ENCODE data around the gene TEX2.
"Not testable (repeated sequence)": the region's sequence is repeated elsewhere in the genome, so short reads cannot be mapped to it uniquely, and the experiment has no call there.

Gene TEX2

DNA sequence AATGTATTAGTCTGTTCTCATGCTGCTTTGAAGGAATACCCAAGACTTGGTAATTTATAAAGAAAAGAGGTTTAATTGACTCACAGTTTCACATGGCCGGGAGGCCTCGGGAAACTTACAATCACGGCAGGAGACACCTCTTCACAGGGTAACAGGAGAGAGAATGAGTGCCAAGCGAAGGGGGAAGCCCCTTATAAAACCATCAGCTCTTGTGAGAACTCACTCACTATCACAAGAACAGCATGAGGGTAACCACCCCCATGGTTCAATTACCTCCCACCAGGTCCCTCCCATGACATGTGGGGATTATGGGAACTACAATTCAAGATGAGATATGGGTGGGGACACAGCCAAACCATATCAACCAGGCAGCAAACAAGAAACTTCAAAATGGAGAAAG, 24.6 kb downstream of the TEX2 start:
- DNase-seq = not testable (repeated sequence)

DNA sequence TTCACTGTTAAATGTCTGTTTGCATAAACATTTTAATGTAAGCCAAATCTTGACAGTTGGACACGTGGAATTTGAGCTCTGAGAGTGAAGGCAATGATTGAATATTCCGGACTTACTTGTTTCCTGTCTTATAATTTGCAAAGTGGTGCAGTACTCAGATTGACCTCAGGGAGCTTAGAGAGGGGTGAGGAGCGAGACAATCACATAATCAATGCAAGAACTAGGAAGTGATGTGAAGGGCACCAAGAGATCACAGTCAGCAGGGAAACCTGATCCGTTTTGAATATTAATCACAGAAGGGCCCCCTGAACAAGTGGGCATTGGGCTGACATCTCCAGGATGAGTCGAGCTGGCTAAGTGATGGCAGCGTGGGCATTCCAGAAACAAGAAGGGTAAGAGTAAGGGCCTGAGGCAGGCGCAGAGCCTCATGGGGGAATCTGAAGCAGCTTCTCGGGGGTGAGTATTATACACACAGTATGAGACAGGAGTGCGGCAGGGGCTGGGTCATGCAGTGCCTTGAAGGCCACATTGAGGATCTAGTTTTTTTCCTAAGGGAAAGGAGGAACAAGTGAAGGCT, 26.1 kb downstream of the TEX2 start:
- DNase-seq = no peak

DNA sequence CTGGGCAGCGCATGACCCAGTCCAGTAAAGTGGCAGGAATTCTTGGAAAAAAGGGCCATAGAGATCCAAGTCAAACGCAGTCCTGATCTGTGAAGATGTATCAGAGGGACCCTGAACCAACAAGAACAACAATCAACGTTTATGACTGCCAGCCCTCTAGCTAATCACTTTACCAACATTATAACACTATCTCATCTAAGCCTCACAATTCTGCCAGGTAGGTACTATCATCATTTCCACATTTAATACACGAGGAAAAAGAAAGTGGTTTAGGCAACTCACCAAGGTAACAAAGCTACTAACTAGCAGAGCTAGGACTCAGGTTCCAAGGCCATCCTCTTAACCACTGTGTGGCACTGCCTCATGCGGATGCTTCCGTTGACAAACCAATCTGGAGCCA, 28.1 kb downstream of the TEX2 start:
- no peak for DNase-seq

DNA sequence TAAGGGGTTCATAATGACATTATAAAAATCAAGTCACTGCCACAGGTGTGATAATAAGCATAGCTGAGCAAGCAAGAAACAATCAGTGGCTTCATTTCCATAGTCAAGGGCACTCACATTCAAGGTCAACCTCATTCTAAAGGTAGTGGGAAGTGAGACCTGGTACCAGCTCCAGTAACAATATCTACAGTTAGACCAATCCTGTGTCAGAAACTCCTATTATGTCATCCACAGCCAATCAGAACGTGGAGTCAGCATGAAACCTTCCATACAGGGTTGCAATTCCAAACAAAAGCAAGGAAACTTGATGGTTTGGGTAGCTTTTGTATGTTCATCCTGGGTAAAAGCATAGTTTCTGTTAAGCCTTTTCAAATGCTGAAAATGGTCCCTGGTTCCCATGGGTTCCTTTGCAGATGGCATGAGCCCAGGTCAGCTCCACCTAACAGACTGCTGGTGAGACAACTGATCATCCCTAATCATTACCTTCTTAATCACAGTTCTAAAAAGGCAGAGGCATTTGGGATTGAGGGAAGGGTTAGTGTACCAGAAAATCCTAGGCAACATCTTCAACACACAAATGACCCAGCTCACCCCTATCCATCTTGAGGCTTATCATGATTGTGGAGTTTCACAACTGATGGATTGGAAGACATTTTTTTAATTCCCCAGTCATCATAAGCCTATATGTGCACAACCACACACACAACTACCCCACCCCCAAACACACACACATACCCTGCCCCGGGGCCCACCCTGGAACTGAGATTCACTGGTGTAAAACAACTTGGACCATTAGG, 30.4 kb downstream of the TEX2 start:
- no peak for DNase-seq

DNA sequence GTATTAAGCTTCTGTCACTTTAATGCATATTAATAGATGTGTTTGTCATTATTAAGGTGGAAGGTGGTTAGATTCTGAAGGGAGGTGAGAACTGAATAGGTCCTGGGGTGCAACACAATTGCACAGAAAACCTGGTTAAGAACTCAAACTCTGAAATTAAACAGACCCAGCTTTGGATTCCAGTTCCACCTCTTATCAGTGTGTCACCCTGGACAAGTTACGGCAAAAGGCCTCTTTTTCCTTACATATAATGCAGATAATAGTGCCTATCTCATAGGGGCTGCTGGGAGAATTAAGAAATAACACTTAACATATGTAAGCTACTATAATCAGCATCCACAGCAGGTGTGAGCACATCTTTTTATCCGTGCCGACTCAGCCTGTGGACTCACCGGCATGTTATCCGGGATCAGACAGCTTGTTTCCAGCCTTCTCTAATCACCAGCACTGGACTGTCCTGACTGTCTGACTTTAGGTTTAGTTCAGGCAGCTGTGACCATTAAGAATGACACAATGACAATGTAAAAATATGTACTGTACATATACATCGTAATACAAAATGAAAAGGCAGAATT, 31.4 kb downstream of the TEX2 start:
- no peak for DNase-seq

DNA sequence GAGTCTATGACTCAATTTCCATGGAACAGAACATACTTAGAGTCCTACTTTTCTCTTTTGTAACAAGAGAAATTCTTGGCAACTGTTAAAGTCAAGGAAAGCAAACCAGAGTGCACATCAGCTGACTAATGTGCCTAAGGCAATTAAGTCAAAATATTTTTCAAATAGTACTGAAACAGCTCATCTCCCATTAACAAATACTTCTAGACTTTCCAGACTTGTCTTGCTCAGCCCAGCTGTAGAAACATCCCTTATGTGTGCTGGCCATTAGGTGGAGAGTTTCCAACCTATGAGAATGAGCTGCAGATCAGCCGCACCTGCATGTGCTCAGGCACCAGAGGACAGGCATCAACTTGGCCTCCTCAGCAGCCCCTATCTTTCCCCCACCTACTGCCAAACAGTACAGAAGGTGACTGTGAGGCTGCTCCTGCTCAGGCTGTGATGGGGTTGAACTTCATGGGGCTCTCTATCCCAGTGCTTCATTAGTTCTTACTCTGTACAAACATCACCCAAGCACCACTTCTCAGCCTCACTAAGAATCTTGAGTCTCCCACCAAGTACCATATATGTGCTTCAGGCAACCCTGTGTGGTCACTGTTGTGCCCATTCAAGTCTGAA, 32.2 kb downstream of the TEX2 start:
- no peak for DNase-seq

DNA sequence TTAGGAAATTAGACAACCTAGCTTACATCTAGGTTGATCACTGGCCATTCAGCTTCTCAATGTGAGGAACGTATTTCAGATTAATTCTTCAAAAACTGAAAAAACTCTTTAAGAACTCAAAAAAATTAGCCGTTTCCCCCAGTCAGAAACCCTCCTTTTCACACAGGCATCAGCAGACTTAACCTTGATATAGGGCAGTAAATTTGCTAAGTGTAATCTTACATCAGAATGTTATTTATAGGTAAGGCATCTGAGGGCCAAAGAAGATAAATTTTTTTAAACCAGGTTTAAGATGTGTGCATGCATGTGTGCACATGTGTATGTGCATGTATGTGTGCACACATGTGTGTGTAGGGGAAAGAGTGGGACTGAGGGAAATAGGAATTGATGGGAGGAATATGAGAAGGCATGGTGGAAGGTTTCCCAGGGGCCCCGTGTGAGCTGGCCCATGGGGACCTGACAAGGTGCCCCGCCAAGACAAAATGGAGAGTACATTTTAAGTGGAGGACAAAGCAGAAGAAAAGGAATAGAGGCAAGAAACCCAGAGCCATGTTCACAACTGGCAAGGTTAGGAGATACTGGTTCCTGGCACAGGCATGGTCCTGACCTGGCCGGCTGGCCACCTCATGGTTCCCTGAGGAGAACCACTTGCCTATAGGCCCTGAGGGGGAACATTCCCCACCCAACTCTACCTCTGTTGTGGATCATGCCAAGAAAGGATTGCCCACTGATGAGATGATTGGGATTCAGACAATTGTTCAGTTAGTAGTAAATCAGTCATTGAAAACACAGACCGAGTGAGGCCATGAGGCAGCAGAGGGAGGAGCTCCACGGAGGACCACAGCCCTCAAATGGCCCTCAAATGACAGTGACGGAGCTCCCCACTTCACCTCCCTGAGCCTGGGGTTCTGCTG, 33.0 kb downstream of the TEX2 start:
- no peak for DNase-seq

DNA sequence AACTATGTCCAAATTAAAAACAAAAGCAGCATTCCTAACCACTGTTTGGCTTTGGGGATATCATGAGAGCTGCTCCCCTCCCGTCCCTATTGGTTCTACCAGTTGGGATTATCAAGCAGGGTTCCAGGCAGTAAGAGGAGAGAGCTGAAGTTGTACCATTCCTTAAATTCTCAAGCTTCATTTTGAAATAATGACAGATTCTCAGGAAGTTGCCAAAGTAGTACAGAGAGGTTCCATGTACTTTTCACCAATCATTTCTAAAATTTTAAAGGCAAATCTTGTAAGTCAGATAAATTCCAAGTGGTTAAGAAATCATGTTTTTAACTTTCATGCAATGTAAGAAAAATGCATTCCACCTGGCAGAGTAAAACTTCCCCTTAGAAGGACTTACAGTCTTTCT, 36.9 kb downstream of the TEX2 start:
- DNase-seq = no peak

DNA sequence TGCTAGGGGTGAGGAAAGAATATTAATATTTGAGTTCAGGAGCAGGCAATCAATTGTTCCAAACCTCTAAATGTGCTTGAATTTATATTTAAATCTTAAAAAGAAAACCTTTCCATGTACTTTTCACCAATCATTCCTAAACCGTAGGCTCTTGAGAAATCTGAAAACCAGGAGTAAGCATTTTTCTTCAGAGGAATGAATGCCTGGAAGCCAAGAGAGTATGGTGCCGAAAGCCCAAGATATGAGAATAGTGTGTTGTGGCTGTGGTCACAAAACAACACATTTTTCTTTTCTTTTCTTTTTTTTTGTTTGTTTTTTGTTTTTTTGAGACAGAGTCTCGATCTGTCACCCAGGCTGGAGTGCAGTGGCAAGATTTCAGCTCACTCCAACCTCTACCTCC, 37.6 kb downstream of the TEX2 start:
- no peak for DNase-seq

DNA sequence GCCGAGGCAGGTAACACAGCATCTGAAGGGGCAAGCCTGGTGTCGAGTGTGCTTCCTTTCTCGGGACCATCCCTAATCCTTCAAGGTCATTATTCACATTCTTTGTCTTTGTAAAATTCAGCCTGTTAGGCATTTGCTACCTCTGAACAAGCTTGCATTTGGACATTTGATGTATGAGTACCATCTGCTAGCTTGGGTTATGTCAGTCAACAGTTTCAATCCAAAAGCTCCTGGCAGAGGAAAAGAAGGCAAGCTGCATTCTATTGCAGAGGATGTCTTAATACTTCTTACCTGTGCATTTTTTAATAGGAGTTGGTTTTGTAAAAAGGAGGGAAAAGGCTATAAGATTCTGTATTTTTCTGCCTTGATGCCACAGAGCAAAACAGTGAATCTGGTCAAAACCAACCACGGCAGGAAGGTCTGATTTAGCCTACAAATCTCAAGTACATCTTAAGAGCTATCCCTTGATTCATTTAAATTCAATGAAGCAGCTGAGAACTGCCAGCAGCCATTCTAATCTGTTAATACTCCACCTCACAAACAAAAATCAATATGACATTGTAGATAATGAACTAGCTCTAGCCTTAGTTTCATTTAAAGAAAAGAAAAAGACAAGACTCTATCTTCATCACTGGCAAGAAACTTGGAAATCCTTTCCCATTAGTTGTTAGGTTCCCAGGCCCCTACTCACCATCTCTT, 39.0 kb downstream of the TEX2 start:
- DNase-seq = no peak

DNA sequence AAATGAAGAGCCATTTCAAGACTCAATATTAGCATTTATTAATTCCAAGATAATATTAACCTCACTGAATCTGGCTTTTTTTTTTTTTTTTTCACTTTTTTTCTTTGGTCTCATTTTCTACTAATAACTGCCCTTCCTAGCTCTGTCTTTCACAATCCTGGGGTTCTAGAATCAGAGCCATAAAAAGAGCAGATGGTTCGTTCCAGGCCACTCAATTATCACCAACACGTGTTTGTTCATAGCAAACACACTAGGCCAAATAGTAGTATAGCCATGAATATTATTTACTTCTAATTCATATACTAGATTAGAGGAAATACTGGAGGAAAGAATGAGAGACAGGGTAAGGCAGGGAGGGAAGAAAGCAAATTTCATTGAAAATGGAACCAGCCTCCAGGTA, 39.8 kb downstream of the TEX2 start:
- DNase-seq = no peak

DNA sequence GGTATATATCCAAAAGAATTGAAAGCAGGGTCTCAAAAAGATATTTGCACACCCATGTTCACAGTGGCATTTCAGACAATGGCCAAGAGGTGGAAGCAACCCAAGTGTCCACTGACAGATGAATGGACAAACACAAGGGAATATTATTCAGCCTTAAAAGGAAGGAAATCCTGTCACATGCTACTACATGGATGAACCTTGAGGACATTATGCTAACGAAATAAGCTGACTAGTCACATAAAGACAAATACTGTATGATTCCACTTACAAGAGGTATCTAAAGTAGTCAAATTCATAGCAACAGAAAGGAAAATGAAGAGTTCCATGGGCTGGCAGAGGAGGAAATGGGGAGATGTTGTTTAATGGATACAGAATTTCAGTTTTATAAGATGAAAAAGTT, 41.4 kb downstream of the TEX2 start:
- DNase-seq = no peak

DNA sequence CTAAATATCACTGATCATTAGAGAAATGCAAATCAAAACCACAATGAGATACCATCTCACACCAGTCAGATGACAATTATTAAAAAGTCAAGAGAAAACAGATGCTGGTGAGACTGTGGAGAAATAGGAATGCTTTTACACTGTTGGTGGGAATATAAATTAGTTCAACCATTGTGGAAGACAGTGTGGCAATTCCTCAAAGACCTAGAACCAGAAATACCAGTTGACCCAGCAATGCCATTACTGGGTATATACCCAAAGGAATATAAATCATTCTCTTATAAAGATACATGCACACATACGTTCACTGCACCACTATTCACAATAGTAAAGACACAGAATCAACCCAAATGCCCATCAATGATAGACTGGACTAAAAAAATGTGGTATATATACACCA, 42.5 kb downstream of the TEX2 start:
- DNase-seq = not testable (repeated sequence)

DNA sequence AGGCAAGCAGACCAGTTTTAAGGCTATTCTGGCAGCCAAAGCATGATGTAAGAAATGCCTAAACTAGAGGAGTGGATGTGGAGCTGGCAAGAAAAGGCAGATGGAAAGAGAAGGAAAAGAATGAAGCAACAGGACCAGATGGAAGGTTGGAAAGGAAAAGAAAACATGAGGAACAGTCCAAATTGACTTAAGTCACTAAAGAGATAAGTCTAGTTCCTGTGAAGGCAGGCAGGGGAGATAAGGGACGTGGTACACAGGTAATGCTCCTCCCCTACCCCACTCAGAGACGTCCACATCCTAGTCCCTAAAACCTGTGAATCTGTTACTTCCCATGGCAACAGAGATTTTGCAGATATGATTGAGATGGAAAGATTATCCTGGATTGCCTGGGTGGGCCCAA, 43.5 kb downstream of the TEX2 start:
- DNase-seq = no peak

DNA sequence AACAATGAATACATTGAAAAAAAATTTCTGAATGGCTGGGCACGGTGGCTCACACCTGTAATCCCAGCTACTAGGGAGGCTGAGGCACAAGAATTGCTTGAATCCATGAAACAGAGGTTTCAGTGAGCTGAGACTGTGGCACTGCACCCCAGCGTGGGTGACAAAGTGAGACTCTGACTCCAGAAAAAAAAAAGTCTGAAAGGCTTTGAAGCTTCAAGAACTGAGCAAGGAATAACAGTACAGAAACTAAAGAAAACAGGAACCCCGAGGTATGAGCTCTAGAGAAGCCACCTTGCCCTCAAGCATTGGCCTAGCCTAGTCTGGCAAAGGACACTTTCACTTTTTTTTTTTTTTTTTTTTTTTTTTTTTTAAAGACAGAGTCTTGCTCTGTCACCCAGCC, 45.0 kb downstream of the TEX2 start:
- DNase-seq = no peak

DNA sequence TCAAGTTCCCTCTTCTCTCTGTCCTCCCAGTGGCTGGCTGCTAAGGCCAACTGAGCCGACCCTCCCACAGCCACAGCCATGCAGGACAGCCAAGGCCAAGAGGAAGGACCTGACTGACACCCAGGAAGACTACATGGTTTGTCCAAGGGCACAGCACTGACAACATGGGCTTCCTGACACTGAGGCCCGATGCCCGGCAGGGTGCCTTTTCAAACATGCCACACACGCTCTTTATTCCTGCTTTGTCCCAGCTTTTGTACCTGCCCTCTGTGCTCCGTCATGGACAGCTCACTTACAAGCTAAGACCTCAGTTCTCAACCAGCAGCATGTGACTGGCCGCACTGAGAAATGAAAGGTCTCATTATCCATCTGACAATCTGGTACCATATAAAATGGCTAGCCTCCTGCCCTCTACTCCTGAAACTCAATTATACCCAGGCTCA, 45.8 kb downstream of the TEX2 start:
- DNase-seq = no peak

DNA sequence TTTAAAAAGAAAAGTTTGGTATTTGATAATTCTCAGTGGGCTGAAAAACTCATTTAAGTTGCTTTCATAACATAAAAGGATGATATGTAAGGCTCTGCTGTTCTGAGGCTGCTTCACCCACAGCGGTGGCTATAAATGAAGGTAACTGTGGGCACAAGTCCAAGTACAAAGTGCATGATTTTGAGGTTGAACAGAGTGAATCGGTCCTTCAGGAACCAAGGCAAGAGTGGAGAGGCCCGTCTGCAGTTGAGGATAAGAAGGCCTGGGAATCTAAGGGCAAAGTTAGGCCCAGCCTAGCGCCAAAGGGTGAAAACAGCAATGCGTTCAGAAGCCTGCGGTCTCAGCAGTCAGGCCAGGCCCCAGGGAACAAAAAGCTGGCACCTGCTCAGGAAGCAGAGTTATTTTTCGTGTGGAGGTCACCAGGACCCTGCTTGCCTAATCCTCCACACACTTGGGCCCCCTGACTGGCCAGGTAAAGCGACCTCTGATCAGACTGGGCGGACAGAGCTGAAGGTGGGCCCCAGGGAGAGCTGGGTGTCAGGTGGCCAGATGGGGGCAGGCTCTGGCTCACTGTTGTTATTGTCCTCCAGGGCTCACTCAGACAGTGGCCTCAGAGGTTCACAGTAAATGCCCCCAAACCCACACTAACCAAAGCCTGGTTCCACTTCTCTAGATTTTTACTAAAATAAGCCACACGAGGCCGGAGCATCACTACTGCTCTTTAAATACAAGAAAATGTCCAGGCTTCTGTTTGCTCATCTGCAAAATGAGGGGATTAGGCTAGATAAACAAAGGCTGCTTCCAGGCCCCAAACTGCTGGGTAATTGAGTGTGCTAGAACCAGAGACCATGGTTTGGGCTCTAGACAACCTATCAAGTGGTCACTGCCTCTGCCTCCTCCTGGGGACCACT, 46.5 kb downstream of the TEX2 start:
- no peak for DNase-seq

DNA sequence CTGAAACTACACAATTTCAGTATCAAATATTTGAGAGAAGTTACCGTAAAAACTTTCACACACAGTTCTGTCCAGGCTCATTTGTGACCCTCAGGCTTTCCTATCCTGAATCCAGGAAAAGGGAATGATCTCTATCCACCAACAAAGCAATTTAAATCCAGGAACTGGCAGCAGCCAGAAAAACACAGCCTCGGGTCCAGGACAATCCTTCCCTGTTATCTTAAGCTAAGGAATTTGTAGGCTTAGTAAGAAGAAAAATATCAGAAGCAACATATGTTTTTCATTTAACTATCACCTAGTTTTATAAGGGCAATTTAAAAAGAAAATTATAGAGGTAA, 47.1 kb downstream of the TEX2 start:
- DNase-seq = no peak

DNA sequence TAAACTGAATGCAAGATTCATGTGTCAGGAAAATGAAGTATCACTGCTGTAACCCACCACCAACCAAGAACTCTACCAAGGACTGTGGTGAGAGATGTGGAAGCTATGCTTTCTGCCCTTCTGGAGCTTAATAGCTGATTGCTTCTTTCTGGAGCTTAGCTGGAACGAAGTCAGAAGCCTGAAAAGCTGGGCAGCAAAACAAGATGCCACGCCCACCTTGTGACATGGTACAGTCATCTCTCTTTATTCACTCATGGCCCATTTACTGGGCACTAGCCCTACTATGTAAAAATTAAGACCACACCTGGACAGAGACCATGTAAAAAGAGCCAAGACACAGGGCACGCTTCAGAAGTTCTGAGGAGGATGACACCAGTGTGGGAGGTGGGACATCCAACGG, 48.1 kb downstream of the TEX2 start:
- no peak for DNase-seq

DNA sequence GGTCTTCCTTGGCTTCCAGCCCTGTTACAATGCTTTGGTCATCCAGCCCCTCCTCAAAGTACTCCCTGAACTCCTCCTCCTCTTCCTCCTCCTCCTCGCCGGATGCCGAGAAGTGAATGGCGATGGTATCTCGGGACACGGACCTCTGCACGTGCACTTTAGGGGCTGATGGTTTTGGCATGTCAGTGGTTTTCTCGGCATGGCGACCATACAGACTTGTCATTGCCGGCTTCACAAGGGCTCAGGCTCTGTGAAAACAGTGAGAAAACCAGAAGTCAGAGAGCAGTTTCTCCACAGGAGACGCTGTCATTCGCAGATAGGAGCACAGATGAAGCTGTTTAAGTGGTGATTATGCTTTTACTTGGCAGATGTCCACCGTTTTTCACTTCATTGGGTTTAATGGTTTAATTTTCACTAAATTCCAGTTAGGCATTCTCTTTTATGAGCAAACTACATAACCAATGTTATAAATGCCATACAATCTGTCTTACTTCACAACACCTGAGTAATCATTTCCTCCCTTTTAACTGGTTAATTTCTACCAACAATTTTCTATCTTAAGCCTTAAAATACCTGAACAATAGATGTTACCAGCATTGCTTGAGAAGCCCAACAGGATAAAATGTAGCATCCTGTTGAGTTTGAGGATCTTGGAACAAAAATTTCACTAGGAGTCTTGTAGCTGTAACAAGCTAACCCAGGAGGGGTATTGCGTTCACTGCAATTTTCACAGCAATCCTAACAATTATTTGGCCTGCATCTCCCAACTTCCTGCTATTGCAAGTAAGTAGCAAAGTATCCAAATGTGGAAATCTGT, 48.9 kb downstream of the TEX2 start:
- DNase-seq = no peak

Data from activated effector memory CD4-positive, alpha-beta T cell treated with anti-CD3 and anti-CD28 coated beads, Interleukin-2, amount 50 U/mL, for 16 hours (primary cell).